Hindlimb muscle (tissue), 1 donor: ENCODE data around the gene MLXIP. TPM values are rescaled to one million over a fixed set of nuclear protein-coding genes. Genes with fewer than 3 reads are reported as not detected.
"Not testable (repeated sequence)": the region's sequence is repeated elsewhere in the genome, so short reads cannot be mapped to it uniquely, and the experiment has no call there.

ENCODE experiments used
- DNase-seq: peaks from one replicate; pipeline ENCODE4 v3.0.0-alpha.2; 2013
- polyA plus RNA-seq: library from polyadenylated mRNA; unstranded; fragments of 120-200 nt; gene quantifications from one replicate; pipeline ENCODE4 v1.2.1, GENCODE V29; 2013; ENCODE audit not compliant: insufficient read length

The MLXIP gene
- polyA plus RNA-seq, 1 donor: 36.7 TPM

GRCh38 chr12:122096591-122097149, 18.1 kb downstream of the MLXIP start:
- DNase-seq: no peak

- DNase-seq: no peak
These were observed 19.0 kb downstream of the MLXIP start for GRCh38 chr12:122097584-122097926.

- peak; percentile 50 for DNase-seq
These were observed 19.6 kb downstream of the MLXIP start for GRCh38 chr12:122097927-122098756.

GRCh38 chr12:122099280-122099749, 20.8 kb downstream of the MLXIP start:
- no peak for DNase-seq

- DNase-seq: no peak
These were observed 21.3 kb downstream of the MLXIP start for GRCh38 chr12:122099856-122100255.

- no peak for DNase-seq
These were observed 22.0 kb downstream of the MLXIP start for GRCh38 chr12:122100568-122100967.

GRCh38 chr12:122102331-122102730, 23.8 kb downstream of the MLXIP start:
- DNase-seq: peak; percentile 81

- DNase-seq: no peak
These were observed 26.3 kb downstream of the MLXIP start for GRCh38 chr12:122104844-122105243.

GRCh38 chr12:122105496-122105895, 26.9 kb downstream of the MLXIP start:
- not testable (repeated sequence) for DNase-seq

- no peak for DNase-seq
These were observed 28.3 kb downstream of the MLXIP start for GRCh38 chr12:122106843-122107242.

- DNase-seq: no peak
These were observed 28.7 kb downstream of the MLXIP start for GRCh38 chr12:122107261-122107660.

GRCh38 chr12:122111089-122111641, 32.6 kb downstream of the MLXIP start:
- no peak for DNase-seq

- no peak for DNase-seq
These were observed 38.4 kb downstream of the MLXIP start for GRCh38 chr12:122116707-122117535.

GRCh38 chr12:122117979-122118378, 39.4 kb downstream of the MLXIP start:
- DNase-seq: no peak

GRCh38 chr12:122121341-122121740, 42.8 kb downstream of the MLXIP start:
- not testable (repeated sequence) for DNase-seq

- DNase-seq: no peak
These were observed 43.2 kb downstream of the MLXIP start for GRCh38 chr12:122121745-122122144.

GRCh38 chr12:122123051-122123760, 44.6 kb downstream of the MLXIP start:
- DNase-seq: peak; percentile 62

- no peak for DNase-seq
These were observed 45.2 kb downstream of the MLXIP start for GRCh38 chr12:122123761-122124145.

- DNase-seq: no peak
These were observed 45.8 kb downstream of the MLXIP start for GRCh38 chr12:122124370-122124769.

GRCh38 chr12:122125452-122126341, 47.1 kb downstream of the MLXIP start:
- DNase-seq: no peak

GRCh38 chr12:122126342-122126635, 47.7 kb downstream of the MLXIP start:
- DNase-seq: no peak
